ENCODE measurements around the gene ZSWIM3.

DNA sequence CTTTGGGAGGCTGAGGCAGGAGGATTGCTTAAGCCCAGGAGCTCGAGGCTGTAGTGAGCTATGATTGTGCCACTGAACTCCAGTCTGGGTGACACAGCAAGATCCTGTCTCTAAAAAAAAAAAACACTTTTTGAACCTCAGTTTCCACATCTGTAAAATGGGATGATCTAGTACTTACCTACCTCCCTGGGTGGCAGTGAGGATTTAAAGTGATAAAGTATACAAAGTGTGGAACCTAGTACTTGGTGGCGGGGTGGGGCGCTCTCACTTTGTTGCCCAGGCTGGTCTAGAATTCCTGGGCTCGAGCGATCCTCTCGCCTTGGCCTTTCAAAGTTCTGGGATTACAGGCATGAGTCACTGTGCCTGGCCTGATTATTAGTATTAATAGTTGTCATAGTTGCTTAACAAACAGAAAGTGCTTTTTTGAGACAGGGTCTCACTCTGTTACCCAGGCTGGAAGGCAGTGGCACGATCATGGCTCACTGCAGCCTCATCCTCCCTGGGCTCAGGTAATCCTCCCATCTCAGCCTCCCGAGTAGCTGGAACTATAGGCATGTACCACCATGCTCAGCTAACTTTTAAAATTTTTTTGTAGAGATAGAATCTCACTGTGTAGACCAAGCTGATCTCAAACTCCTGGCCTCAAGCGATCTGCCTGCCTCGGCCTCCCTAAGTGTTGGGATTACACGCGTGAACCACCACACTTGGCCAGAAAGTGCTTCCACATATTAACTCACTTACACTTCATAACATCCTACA, 61.5 kb downstream of the ZSWIM3 start:
- TF ChIP-seq EZH2 (IDR thresholded peaks at IDR 0.05; ENCODE audit: borderline replicate concordance, low read depth, low read length, severe bottlenecking), result no peak
- TF ChIP-seq, protein P1, sequence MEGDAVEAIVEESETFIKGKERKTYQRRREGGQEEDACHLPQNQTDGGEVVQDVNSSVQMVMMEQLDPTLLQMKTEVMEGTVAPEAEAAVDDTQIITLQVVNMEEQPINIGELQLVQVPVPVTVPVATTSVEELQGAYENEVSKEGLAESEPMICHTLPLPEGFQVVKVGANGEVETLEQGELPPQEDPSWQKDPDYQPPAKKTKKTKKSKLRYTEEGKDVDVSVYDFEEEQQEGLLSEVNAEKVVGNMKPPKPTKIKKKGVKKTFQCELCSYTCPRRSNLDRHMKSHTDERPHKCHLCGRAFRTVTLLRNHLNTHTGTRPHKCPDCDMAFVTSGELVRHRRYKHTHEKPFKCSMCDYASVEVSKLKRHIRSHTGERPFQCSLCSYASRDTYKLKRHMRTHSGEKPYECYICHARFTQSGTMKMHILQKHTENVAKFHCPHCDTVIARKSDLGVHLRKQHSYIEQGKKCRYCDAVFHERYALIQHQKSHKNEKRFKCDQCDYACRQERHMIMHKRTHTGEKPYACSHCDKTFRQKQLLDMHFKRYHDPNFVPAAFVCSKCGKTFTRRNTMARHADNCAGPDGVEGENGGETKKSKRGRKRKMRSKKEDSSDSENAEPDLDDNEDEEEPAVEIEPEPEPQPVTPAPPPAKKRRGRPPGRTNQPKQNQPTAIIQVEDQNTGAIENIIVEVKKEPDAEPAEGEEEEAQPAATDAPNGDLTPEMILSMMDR (IDR thresholded peaks at IDR 0.05; ENCODE audit: borderline replicate concordance, extremely low read depth, low read length, poor library complexity, severe bottlenecking), result no peak

All from DND-41 (cell line).